ENCODE data around the gene ALOX5AP.

Gene ALOX5AP

GRCh38 chr13:30759748-30760147, 24.4 kb downstream of the ALOX5AP start:
- DNase-seq (ENCODE audit: low read depth, low spot score), result no peak

- no peak for DNase-seq (ENCODE audit: low read depth, low spot score)
Measured at GRCh38 chr13:30762643-30763042, 27.3 kb downstream of the ALOX5AP start.

- no peak for DNase-seq (ENCODE audit: low read depth, low spot score)
Measured at GRCh38 chr13:30763786-30764413, 28.6 kb downstream of the ALOX5AP start.

- DNase-seq (ENCODE audit: low read depth, low spot score), result no peak
Measured at GRCh38 chr13:30766231-30766630, 30.9 kb downstream of the ALOX5AP start.

GRCh38 chr13:30770929-30771328, 35.6 kb downstream of the ALOX5AP start:
- no peak for DNase-seq (ENCODE audit: low read depth, low spot score)

GRCh38 chr13:30773561-30773960, 38.2 kb downstream of the ALOX5AP start:
- no peak for DNase-seq (ENCODE audit: low read depth, low spot score)

- no peak for DNase-seq (ENCODE audit: low read depth, low spot score)
Measured at GRCh38 chr13:30774214-30774730, 38.9 kb downstream of the ALOX5AP start.

GRCh38 chr13:30776661-30777060, 41.3 kb downstream of the ALOX5AP start:
- no peak for DNase-seq (ENCODE audit: low read depth, low spot score)

GRCh38 chr13:30779016-30779415, 43.7 kb downstream of the ALOX5AP start:
- DNase-seq (ENCODE audit: low read depth, low spot score), result no peak

- DNase-seq (ENCODE audit: low read depth, low spot score), result no peak
Measured at GRCh38 chr13:30779608-30780007, 44.3 kb downstream of the ALOX5AP start.

- DNase-seq (ENCODE audit: low read depth, low spot score), result no peak
Measured at GRCh38 chr13:30780338-30780981, 45.1 kb downstream of the ALOX5AP start.

- no peak for DNase-seq (ENCODE audit: low read depth, low spot score)
Measured at GRCh38 chr13:30785191-30785850, 50.0 kb downstream of the ALOX5AP start.

GRCh38 chr13:30786648-30787047, 51.3 kb downstream of the ALOX5AP start:
- no peak for DNase-seq (ENCODE audit: low read depth, low spot score)

- DNase-seq (ENCODE audit: low read depth, low spot score), result no peak
Measured at GRCh38 chr13:30787738-30788525, 52.6 kb downstream of the ALOX5AP start.

GRCh38 chr13:30789166-30789862, 54.0 kb downstream of the ALOX5AP start:
- DNase-seq (ENCODE audit: low read depth, low spot score), result no peak

- no peak for DNase-seq (ENCODE audit: low read depth, low spot score)
Measured at GRCh38 chr13:30790592-30790991, 55.2 kb downstream of the ALOX5AP start.

GRCh38 chr13:30791354-30792001, 56.1 kb downstream of the ALOX5AP start:
- no peak for DNase-seq (ENCODE audit: low read depth, low spot score)

- no peak for DNase-seq (ENCODE audit: low read depth, low spot score)
Measured at GRCh38 chr13:30792285-30793000, 57.1 kb downstream of the ALOX5AP start.

- no peak for DNase-seq (ENCODE audit: low read depth, low spot score)
Measured at GRCh38 chr13:30796132-30796572, 60.8 kb downstream of the ALOX5AP start.

Measured in activated naive CD8-positive, alpha-beta T cell treated with anti-CD3 and anti-CD28 coated beads, Interleukin-2, amount 50 U/mL, for 16 hours (primary cell).